GM06990 (cell line): Measurements from ENCODE around the gene CTSD.

Experiments
- DNase-seq: peaks from one replicate; pipeline ENCODE4 v3.0.0-alpha.2; 2011; ENCODE audit not compliant: insufficient read length; ENCODE audit errors: extremely low read depth
- H3K27me3 ChIP-seq: replicated peaks from 2 replicates; pipeline ENCODE4 v1.6.0; 2011; ENCODE audit warnings: low read length; ENCODE audit not compliant: control insufficient read depth, insufficient read depth
- H3K36me3 ChIP-seq: 2 replicates; pipeline ENCODE4 v1.5.1; 2011; ENCODE audit warnings: low read length; ENCODE audit not compliant: control insufficient read depth, insufficient read depth
- H3K4me3 ChIP-seq: replicated peaks from 2 replicates; pipeline ENCODE4 v1.5.1; 2011; ENCODE audit warnings: low read depth, mild to moderate bottlenecking, control low read depth, low read length
- CTCF ChIP-seq: IDR thresholded peaks from 2 replicates; pipeline ENCODE4 v1.5.1; 2011; ENCODE audit warnings: low read length, control low read depth, mild to moderate bottlenecking, inconsistent platforms; ENCODE audit not compliant: insufficient read depth, poor library complexity, severe bottlenecking

The CTSD gene

GRCh38 chr11:1750481-1750839, 13.3 kb downstream of the CTSD start, which contains the start of gene IFITM10:
Gene IFITM10, minus strand, starts transcription at chr11:1750595. Its CDS starts 153 bp downstream, at chr11:1750442.
- no peak within 1 kb of the TSS for H3K4me3 ChIP-seq
- DNase-seq, result no peak

GRCh38 chr11:1749395-1750351, 14.1 kb downstream of the CTSD start:
- DNase-seq, result no peak
- Histone ChIP-seq H3K36me3 (no peaks in the 10 kb centered on the region), H3K4me3 (no peak overlapping the region), H3K27me3 (no peaks in the 10 kb centered on the region; the same call in 1 of the 2 replicates)
- TF ChIP-seq CTCF, result no peak

More at GRCh38 chr11:1750481-1750839, 13.3 kb downstream of the CTSD start, which contains the start of gene IFITM10:
- no peaks in the 10 kb centered on the region; the same call in 1 of the 2 replicates for H3K27me3 ChIP-seq
- no peak for TF ChIP-seq CTCF
- H3K36me3 ChIP-seq, result no peaks in the 10 kb centered on the region

- DNase-seq, result no peak
- Histone ChIP-seq H3K36me3 (no peaks in the 10 kb centered on the region), H3K4me3 (no peak overlapping the region), H3K27me3 (no peaks in the 10 kb centered on the region; the same call in 1 of the 2 replicates)
- no peak for TF ChIP-seq CTCF
Observed at GRCh38 chr11:1748636-1749394, 14.9 kb downstream of the CTSD start.

GRCh38 chr11:1747753-1748635, 15.7 kb downstream of the CTSD start:
- H3K36me3 ChIP-seq, result no peaks in the 10 kb centered on the region
- DNase-seq, result no peak
- no peaks in the 10 kb centered on the region; the same call in 1 of the 2 replicates for H3K27me3 ChIP-seq
- TF ChIP-seq CTCF, result no peak
- no peak overlapping the region for H3K4me3 ChIP-seq
